Loucy (cell line): Measurements from ENCODE around the gene FGFR3.
"Not testable (repeated sequence)": the region's sequence is repeated elsewhere in the genome, so short reads cannot be mapped to it uniquely, and the experiment has no call there.

ENCODE experiments used
- H2AFZ ChIP-seq: fragments of 200-600 bp; sonication (generic); 2 replicates; pipeline ENCODE4 v1.6.0; 2016; ENCODE audit warnings: antibody characterized with exemption, mild to moderate bottlenecking, low read length, moderate library complexity
- H3F3A ChIP-seq: fragments of 200-600 bp; 2 replicates; pipeline ENCODE4 v1.6.0; 2016; ENCODE audit warnings: antibody characterized with exemption, low read depth, mild to moderate bottlenecking
- H3K27me3 ChIP-seq: fragments of 200-600 bp; sonication (generic); 2 replicates; pipeline ENCODE4 v1.6.1; 2014; ENCODE audit warnings: low read length, mild to moderate bottlenecking; ENCODE audit not compliant: insufficient read depth, poor library complexity, severe bottlenecking
- H3K36me3 ChIP-seq: fragments of 200-600 bp; sonication (generic); 2 replicates; pipeline ENCODE4 v1.6.1; 2016; ENCODE audit warnings: low read length; ENCODE audit not compliant: insufficient read depth
- H3K4me1 ChIP-seq: fragments of 200-600 bp; sonication (generic); 2 replicates; pipeline ENCODE4 v1.5.1; 2014; ENCODE audit warnings: low read length, mild to moderate bottlenecking; ENCODE audit not compliant: insufficient read depth, poor library complexity, severe bottlenecking
- H3K4me2 ChIP-seq: fragments of 200-600 bp; sonication (generic); 2 replicates; pipeline ENCODE4 v1.6.0; 2014; ENCODE audit warnings: antibody characterized with exemption, low read length, low read depth, mild to moderate bottlenecking; ENCODE audit not compliant: poor library complexity, severe bottlenecking
- H3K4me3 ChIP-seq: fragments of 200-600 bp; sonication (generic); 2 replicates; pipeline ENCODE4 v1.5.1; 2014; ENCODE audit warnings: low read length, mild to moderate bottlenecking, mixed read lengths; ENCODE audit not compliant: poor library complexity, severe bottlenecking
- H3K79me2 ChIP-seq: fragments of 200-600 bp; sonication (generic); 2 replicates; pipeline ENCODE4 v1.6.1; 2014; ENCODE audit warnings: low read length; ENCODE audit not compliant: insufficient read depth
- H3K9ac ChIP-seq: fragments of 200-600 bp; sonication (generic); 2 replicates; pipeline ENCODE4 v1.6.0; 2014; ENCODE audit warnings: mild to moderate bottlenecking, low read depth, low read length, moderate library complexity; ENCODE audit not compliant: poor library complexity, severe bottlenecking
- H3K9me2 ChIP-seq: fragments of 200-600 bp; sonication (generic); replicated peaks from 2 replicates; pipeline ENCODE4 v1.6.1; 2016; ENCODE audit warnings: low read depth, low read length, mixed read lengths
- H3K9me3 ChIP-seq: fragments of 200-600 bp; sonication (generic); 2 replicates; pipeline ENCODE4 v1.6.1; 2014; ENCODE audit warnings: mild to moderate bottlenecking, antibody characterized with exemption, low read length, low read depth; ENCODE audit not compliant: insufficient read depth
- H4K20me1 ChIP-seq: fragments of 200-600 bp; sonication (generic); 2 replicates; pipeline ENCODE4 v1.6.0; 2014; ENCODE audit warnings: antibody characterized with exemption, low read length, mild to moderate bottlenecking; ENCODE audit not compliant: insufficient read depth, poor library complexity, severe bottlenecking
- CTCF ChIP-seq: fragments of 200-600 bp; sonication (generic); conservative IDR thresholded peaks from 2 replicates; pipeline ENCODE4 v1.5.1; 2014; ENCODE audit warnings: mild to moderate bottlenecking, antibody characterized with exemption, low read length
- EZH2phosphoT487 ChIP-seq: fragments of 200-600 bp; IDR thresholded peaks from 2 replicates; pipeline ENCODE4 v1.6.1; 2018; ENCODE audit warnings: antibody characterized with exemption, mild to moderate bottlenecking, moderate library complexity, borderline replicate concordance

Gene FGFR3

GRCh38 chr4:1843852-1844251, 50.8 kb downstream of the FGFR3 start:
- Histone ChIP-seq H3K4me3 (no peak overlapping the region), H3K79me2 (peaks cover 2% of the 10 kb centered on the region; the same call in 1 of the 2 replicates), H4K20me1 (no peaks in the 10 kb centered on the region), H3K9ac (no peak overlapping the region), H2AFZ (no peak overlapping the region), H3K9me3 (no peaks in the 10 kb centered on the region), H3F3A (no peaks in the 10 kb centered on the region), H3K9me2 (no peaks in the 10 kb centered on the region), H3K4me2 (no peak overlapping the region), H3K36me3 (peaks cover 41% of the 10 kb centered on the region; the same call in 1 of the 2 replicates), H3K4me1 (no peaks in the 10 kb centered on the region), H3K27me3 (no peaks in the 10 kb centered on the region)
- no peak for TF ChIP-seq EZH2phosphoT487
- TF ChIP-seq CTCF: no peak

DNA sequence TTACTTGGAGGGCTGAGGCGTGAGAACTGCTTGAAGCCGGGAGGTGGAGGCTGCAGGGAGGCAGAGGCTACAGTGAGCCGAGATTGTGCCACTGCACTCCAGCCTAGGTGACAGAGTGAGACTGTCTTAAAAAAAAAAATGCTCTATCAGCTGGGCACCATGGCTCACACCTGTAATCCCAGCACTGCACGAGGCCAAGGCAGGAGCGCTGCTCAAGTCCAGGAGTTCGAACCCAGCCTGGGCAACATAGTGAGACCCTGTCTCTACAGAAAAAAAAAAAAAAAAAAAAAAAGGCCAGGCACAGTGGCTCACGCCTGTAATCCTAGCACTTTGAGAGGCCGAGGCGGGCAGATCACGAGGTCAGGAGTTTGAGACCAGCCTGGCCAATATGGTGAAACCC, 51.5 kb downstream of the FGFR3 start:
- H3K4me2 ChIP-seq, H4K20me1 ChIP-seq, H3K27me3 ChIP-seq, H3K4me1 ChIP-seq, H3K79me2 ChIP-seq, H3K9me2 ChIP-seq, H3K9ac ChIP-seq, H3F3A ChIP-seq, H2AFZ ChIP-seq, H3K9me3 ChIP-seq, H3K4me3 ChIP-seq: not testable (repeated sequence)
- peaks cover 34% of the 10 kb centered on the region; the same call in 1 of the 2 replicates for H3K36me3 ChIP-seq

DNA sequence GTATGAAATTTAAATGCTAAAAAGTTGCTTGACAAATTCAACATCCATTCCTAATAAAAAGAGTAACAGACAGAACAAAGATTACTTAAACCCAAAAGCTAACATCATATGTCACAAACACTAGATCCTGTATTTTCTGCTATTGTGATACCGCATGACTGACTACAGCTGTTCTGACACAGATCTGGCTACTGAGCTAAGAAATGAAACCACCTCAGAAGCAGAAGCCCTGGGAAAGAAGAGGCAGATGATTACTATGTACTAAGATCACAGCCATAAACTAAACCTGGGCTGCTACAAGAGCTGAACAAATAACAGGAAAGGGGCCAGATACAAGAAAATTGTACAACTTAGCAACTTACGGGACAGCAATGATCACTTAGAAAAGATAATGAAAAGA, 53.5 kb downstream of the FGFR3 start:
- no peaks in the 10 kb centered on the region for H3K27me3 ChIP-seq
- H3K9ac ChIP-seq: no peak overlapping the region
- no peaks in the 10 kb centered on the region for H3K9me3 ChIP-seq
- peaks cover 17% of the 10 kb centered on the region for H3K79me2 ChIP-seq
- H3K4me2 ChIP-seq: no peak overlapping the region
- peaks cover 8% of the 10 kb centered on the region for H3K4me1 ChIP-seq
- no peaks in the 10 kb centered on the region for H3K9me2 ChIP-seq
- TF ChIP-seq EZH2phosphoT487 (no peak), CTCF (no peak)
- no peaks in the 10 kb centered on the region for H3F3A ChIP-seq
- H3K4me3 ChIP-seq: no peak overlapping the region
- no peaks in the 10 kb centered on the region for H4K20me1 ChIP-seq
- H3K36me3 ChIP-seq: peaks cover 21% of the 10 kb centered on the region; the same call in 1 of the 2 replicates
- no peak overlapping the region for H2AFZ ChIP-seq

- H3K36me3 ChIP-seq: peaks cover 6% of the 10 kb centered on the region; the same call in 1 of the 2 replicates
- TF ChIP-seq EZH2phosphoT487: no peak
- no peak for TF ChIP-seq CTCF
- H3K4me2 ChIP-seq: no peak overlapping the region
Measured at GRCh38 chr4:1850276-1850675, 57.2 kb downstream of the FGFR3 start.

More at GRCh38 chr4:1850276-1850675, 57.2 kb downstream of the FGFR3 start:
- H3K4me3 ChIP-seq: no peak overlapping the region
- H3F3A ChIP-seq: no peaks in the 10 kb centered on the region
- no peaks in the 10 kb centered on the region for H3K9me2 ChIP-seq
- no peaks in the 10 kb centered on the region for H3K27me3 ChIP-seq
- no peaks in the 10 kb centered on the region for H3K9me3 ChIP-seq
- peaks cover 19% of the 10 kb centered on the region for H4K20me1 ChIP-seq
- no peak overlapping the region for H3K9ac ChIP-seq
- peaks cover 32% of the 10 kb centered on the region for H3K4me1 ChIP-seq
- no peak overlapping the region for H2AFZ ChIP-seq
- peaks cover 50% of the 10 kb centered on the region for H3K79me2 ChIP-seq
